Measurements from ENCODE around the gene NTN1.

NTN1 gene

DNA sequence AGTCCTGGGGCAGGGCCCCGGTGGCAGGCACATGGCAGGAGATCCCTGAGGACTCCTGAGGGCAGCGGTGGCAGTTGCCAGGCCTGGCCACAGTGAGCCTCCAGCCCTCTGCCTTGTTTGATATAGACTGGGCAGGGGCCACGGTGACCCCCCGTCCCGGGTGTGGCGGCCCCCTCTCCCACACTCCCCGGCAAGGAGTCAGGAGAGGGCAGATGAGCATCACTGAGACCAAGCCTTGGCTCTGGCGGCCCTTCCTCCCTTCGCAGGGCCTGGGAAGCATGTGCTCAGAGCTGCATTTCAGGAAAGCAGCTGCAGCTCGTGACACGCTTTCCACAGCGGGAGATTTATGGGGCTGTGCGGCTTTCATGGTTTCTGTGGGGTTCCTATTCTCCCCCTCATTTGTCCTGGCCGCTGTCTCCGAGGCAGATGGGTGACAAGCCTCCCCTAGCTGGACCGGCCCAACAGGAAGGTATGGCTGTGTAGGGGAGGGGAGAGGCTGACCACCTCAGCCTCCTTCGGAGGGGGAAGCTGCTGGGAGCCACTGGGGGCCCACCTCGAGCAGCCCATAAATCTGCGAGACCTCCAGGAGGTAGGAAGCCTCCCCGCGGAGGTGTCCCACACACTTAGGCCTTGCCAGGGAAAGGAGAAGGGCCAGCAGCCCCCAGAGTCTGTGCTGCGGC is 211.4 kb downstream of the NTN1 start:
- TF ChIP-seq, protein P1, sequence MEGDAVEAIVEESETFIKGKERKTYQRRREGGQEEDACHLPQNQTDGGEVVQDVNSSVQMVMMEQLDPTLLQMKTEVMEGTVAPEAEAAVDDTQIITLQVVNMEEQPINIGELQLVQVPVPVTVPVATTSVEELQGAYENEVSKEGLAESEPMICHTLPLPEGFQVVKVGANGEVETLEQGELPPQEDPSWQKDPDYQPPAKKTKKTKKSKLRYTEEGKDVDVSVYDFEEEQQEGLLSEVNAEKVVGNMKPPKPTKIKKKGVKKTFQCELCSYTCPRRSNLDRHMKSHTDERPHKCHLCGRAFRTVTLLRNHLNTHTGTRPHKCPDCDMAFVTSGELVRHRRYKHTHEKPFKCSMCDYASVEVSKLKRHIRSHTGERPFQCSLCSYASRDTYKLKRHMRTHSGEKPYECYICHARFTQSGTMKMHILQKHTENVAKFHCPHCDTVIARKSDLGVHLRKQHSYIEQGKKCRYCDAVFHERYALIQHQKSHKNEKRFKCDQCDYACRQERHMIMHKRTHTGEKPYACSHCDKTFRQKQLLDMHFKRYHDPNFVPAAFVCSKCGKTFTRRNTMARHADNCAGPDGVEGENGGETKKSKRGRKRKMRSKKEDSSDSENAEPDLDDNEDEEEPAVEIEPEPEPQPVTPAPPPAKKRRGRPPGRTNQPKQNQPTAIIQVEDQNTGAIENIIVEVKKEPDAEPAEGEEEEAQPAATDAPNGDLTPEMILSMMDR (IDR thresholded peaks at IDR 0.05; ENCODE audit: low read length, missing control alignments): no peak
- DNase-seq (ENCODE audit: low read depth): no peak
- no peak overlapping the region for H3K4me3 ChIP-seq (replicated peaks; ENCODE audit: low read depth, low read length)

DNA sequence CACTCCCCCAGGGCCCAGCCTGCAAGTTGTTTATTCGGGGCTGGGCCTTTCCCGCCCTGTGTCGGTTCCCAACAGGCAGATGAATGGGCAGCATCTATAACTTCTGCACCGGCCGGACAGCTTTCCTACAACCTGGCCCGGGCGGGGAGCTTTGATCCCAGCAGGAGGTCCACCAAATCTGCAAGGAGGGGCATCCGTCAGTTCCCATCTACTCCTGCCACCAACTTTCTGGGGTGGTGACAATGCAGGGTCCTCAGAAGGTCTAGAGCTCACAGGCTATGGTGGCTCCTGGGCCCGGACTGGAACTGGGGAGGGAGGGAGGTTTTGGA is 211.9 kb downstream of the NTN1 start:
- DNase-seq (ENCODE audit: low read depth): no peak
- TF ChIP-seq, protein P1 (IDR thresholded peaks at IDR 0.05; ENCODE audit: low read length, missing control alignments): no peak
- no peak overlapping the region for H3K4me3 ChIP-seq (replicated peaks; ENCODE audit: low read depth, low read length)

DNA sequence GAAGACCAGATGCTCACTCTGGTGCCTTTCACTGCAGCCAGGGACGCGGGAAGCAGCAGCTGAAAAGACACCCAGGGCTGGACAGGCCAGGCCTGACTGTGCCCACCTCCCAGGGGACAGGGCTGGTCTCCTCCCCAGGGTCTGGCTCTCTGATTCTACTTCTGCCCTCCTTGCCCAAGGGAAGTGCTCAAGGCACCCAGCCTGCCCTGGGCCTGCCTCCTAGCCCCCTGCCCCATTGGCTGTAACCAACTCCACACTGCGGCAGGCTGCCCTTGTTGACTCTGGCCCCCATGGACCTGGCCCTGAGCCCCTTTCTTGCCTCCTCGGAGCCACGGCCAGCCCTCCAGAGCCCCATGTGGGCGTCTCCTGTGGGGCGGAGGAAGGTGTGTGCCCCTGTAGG is 212.5 kb downstream of the NTN1 start:
- no peak overlapping the region for H3K4me3 ChIP-seq (replicated peaks; ENCODE audit: low read depth, low read length)
- TF ChIP-seq, protein P1 (IDR thresholded peaks at IDR 0.05; ENCODE audit: low read length, missing control alignments): no peak
- DNase-seq (ENCODE audit: low read depth): no peak

DNA sequence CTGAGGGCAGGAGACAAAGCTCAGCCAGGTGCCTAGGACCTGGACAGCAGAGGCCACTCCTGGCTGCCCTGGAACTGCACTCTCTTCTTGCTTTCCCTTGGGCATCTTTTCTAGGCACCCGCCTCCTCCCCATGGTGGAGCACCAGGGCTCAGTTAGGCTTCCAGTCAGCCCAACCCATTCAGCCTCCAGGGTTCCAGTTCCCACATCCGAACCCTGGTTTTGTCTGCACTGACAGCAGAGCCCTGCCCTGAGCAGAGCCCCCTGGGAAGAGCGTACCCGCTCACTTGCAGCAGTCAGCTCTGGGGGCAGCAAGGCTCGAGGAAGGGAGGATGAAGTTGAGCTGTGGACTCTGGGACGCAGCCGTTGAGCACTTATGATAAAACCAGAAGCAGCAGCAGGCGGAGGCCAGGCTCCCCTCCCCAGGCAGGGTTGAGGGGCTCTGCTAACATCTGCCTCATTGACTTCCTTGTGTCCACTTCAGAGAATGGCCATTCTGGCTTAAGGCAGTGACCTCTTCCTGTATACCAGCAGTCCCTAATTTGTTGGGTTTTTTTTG is 213.2 kb downstream of the NTN1 start:
- no peak overlapping the region for H3K4me3 ChIP-seq (replicated peaks; ENCODE audit: low read depth, low read length)
- no peak for DNase-seq (ENCODE audit: low read depth)
- TF ChIP-seq, protein P1 (IDR thresholded peaks at IDR 0.05; ENCODE audit: low read length, missing control alignments): no peak

DNA sequence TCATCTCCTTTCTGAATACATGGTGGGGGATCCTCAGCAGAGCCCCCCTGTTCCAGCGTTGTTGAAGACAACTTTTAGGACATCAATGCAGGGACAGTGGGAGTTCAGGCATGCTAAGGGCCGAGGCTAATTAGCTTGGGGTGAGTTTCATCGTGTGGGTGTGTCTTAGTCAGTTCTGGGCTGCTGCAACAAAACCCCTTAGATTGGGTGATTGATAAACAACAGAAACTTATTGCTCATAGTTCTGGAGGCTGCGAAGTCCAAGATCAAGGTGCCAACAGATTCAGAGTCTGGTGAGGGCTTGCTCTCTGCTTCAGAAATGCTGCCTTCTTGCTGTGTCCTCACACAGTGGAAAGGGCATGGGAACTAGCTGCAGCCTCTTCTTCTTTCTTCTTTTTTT is 214.0 kb downstream of the NTN1 start:
- DNase-seq (ENCODE audit: low read depth): no peak
- TF ChIP-seq, protein P1 (IDR thresholded peaks at IDR 0.05; ENCODE audit: low read length, missing control alignments): no peak
- no peak overlapping the region for H3K4me3 ChIP-seq (replicated peaks; ENCODE audit: low read depth, low read length)

DNA sequence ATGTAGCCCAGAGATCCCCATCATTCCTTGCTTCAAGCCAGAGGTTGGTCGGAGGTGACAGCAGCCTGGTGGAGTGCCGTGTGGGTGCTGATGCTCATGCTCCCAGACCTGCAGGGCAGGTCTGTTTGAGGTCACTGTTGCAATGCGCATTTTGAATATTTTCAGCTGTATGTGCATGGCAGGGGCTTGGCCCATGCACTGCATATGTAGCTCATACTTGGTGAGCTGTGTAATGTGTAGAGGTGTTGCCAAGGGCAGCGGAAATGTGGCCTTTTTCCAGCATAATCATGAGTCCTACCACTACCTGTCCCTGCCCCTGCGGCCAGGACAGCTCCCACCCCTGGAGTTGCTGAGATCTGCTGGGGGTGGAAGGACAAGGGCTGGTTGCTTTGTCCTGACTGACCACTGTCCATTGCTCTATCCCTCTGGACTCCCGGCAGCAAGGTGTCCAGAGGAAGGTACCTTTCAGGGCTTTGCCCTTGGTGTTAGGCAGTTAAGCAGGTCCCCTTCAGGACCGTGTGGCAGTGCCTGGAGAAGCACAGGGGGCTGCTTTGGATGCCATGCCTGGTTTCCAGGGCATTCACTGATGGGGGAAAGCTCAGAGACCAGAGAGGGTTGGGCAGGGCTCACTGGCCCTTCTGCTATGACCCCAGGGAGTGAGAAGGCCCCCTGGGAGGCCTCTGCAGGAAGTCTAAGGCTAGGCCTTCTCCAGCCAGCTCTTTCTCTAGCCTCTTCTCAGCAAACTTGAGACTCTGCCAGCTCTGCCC is 215.2 kb downstream of the NTN1 start:
- no peak overlapping the region for H3K4me3 ChIP-seq (replicated peaks; ENCODE audit: low read depth, low read length)
- TF ChIP-seq, protein P1 (IDR thresholded peaks at IDR 0.05; ENCODE audit: low read length, missing control alignments): no peak
- DNase-seq (ENCODE audit: low read depth): no peak

Data from fibroblast of pulmonary artery (primary cell).